Neural crest cell (in vitro differentiated cells): ENCODE data around the gene ASNS. TPM values are rescaled to one million over a fixed set of nuclear protein-coding genes. Genes with fewer than 3 reads are reported as not detected.

Source experiments
- DNase-seq: peaks from one replicate; pipeline ENCODE4 v3.0.0; 2021; ENCODE audit warnings: low read depth, mixed read lengths, low spot score
- H3K27ac Mint-ChIP-seq: one replicate; pipeline ENCODE4 v1.8.0; 2021; ENCODE audit warnings: mild to moderate bottlenecking, mixed read lengths; ENCODE audit not compliant: unreplicated experiment
- H3K27me3 Mint-ChIP-seq: 2 replicates; pipeline ENCODE4 v1.8.0; 2021; ENCODE audit warnings: low read depth, mild to moderate bottlenecking, mixed read lengths
- H3K36me3 Mint-ChIP-seq: 2 replicates; pipeline ENCODE4 v1.8.0; 2021; ENCODE audit warnings: low read depth, mild to moderate bottlenecking, mixed read lengths
- H3K4me1 Mint-ChIP-seq: 2 replicates; pipeline ENCODE4 v1.8.0; 2021; ENCODE audit warnings: mixed read lengths
- H3K4me3 Mint-ChIP-seq: one replicate; pipeline ENCODE4 v1.8.0; 2021; ENCODE audit warnings: mild to moderate bottlenecking, mixed read lengths
- H3K9me3 Mint-ChIP-seq: 2 replicates; pipeline ENCODE4 v1.8.0; 2021; ENCODE audit warnings: mixed read lengths
- CTCF ChIP-seq: fragments of 200-600 bp; sonication (generic); conservative IDR thresholded peaks from 2 replicates; pipeline ENCODE4 v1.5.0; 2021; ENCODE audit warnings: antibody characterized with exemption, mild to moderate bottlenecking
- total RNA-seq: library from RNA; stranded (reverse); gene quantifications from 2 replicates; pipeline ENCODE4 v1.2.1, GENCODE V29; 2021

ASNS gene
- total RNA-seq, 1 donor from 2014 or later = 63.0 TPM

DNA sequence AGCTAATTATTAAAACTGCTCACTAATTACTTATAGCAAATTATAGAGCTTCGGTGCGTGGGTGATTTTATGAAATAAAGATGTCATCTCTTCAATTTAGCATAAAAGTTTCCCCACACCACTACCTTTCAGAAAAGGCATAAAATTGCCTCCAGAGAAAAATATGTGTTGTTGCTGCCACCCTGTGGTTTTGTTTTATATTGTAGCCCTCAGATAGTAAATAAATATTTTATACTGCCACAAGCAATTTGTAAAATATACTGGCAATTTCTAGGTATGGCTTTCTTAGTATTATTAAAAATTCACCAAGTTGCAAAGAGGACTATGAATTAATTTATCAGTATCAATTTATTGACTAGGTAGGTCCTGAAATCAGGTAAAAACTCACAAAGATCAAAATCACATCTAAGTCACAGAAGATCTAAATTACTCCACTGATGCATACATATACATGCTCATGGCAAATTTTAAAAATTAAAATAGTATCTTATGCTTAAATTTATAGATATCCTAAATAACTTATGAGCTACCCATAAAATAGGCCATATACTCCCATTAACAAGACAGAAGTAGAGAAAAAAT lies 26.5 kb downstream of the ASNS start:
- Mint-ChIP-seq H3K36me3 (peaks cover under 1% of the 10 kb centered on the region), H3K9me3 (no peaks in the 10 kb centered on the region), H3K4me1 (no peaks in the 10 kb centered on the region), H3K27me3 (peaks cover 3% of the 10 kb centered on the region), H3K4me3 (no peak overlapping the region), H3K27ac (no peak overlapping the region)
- TF ChIP-seq CTCF = peak; percentile 72
- peak; percentile 9 for DNase-seq

- no peak for TF ChIP-seq CTCF
- Mint-ChIP-seq H3K9me3 (no peaks in the 10 kb centered on the region), H3K4me1 (no peaks in the 10 kb centered on the region), H3K27me3 (peaks cover 19% of the 10 kb centered on the region), H3K36me3 (no peaks in the 10 kb centered on the region), H3K27ac (no peak overlapping the region), H3K4me3 (no peak overlapping the region)
- DNase-seq = no peak
These were observed 28.2 kb downstream of the ASNS start for GRCh38 chr7:97844036-97844435.

GRCh38 chr7:97842772-97843345 lies 29.3 kb downstream of the ASNS start:
- Mint-ChIP-seq H3K27ac (no peak overlapping the region), H3K4me3 (no peak overlapping the region), H3K36me3 (no peaks in the 10 kb centered on the region), H3K27me3 (peaks cover 26% of the 10 kb centered on the region), H3K4me1 (no peaks in the 10 kb centered on the region), H3K9me3 (no peaks in the 10 kb centered on the region)
- DNase-seq = no peak
- TF ChIP-seq CTCF = no peak

DNA sequence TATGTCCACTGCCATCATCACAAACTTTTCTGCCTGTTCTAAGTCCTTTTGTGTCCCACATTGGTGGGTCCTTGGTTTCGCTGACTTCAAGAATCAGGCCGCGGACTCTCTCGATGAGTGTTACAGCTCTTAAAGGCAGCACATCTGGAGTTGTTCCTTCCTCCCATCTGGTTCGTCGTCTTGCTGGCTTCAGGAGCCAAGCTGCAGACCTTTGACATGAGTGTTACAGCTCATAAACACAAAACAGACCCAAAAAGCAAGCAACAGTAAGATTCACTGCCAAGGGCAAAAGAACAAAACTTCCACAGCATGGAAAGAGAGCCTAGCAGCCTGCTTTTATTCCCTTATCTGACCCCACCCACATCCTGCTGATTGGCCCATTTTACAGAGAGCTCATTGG lies 30.2 kb downstream of the ASNS start:
- Mint-ChIP-seq H3K27me3 (peaks cover 28% of the 10 kb centered on the region), H3K36me3 (no peaks in the 10 kb centered on the region), H3K4me1 (no peaks in the 10 kb centered on the region), H3K4me3 (no peak overlapping the region), H3K27ac (no peak overlapping the region), H3K9me3 (no peaks in the 10 kb centered on the region)
- no peak for DNase-seq
- no peak for TF ChIP-seq CTCF

DNA sequence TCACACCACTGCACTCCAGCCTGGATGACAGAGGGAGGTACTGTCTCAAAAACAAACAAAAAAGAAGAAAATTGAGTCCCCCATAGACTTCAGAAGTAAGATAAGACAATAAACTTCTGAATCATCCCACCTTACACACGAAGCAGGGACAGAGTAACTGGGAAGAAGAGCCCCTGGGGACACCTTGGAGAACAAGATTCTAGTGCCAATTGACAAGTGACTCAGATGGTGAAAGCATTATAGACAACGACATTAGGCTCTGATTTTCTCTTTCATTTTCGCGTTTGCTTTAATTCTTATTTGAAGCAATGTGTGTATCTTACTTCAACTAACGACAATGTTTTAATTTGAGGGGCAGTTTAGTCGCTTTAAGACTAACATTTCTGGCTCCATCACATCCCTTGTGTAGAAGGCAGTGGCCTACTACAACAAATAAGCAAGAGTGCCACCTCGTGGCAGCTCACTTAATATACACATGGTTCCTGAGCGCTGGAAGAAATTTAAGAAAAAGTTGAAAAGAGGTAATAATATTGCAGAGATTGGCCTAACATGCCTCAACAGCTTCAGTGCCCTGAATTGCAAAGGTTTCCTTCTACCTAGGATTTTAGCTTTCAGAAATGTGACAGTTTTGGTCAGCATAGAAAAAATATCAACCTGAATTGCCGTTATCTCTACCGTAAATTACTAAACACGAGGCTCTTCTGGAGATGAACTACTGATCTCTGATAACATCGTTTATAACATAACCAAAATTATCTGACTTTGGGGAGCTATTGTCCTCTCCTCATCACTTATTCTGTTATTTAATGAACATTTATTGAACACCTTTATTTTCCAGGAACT lies 36.7 kb downstream of the ASNS start:
- no peaks in the 10 kb centered on the region for H3K4me1 Mint-ChIP-seq
- no peak overlapping the region for H3K4me3 Mint-ChIP-seq
- H3K27me3 Mint-ChIP-seq = peaks cover 35% of the 10 kb centered on the region
- no peak overlapping the region for H3K27ac Mint-ChIP-seq
- no peaks in the 10 kb centered on the region for H3K36me3 Mint-ChIP-seq
- DNase-seq = peak; percentile 73
- TF ChIP-seq CTCF = peak; percentile 85
- H3K9me3 Mint-ChIP-seq = peaks cover 5% of the 10 kb centered on the region
